BE2C (cell line): ENCODE results near the gene BCCIP.

Experiments used
- DNase-seq: peaks from one replicate; pipeline ENCODE4 v3.0.0-alpha.2; 2020
- H3K27me3 ChIP-seq: fragments of 250-450 bp; sonication (Bioruptor Pico); 2 replicates; pipeline ENCODE4 v1.5.1; 2020; ENCODE audit warnings: mild to moderate bottlenecking
- H3K36me3 ChIP-seq: fragments of 250-450 bp; sonication (Bioruptor Pico); 2 replicates; pipeline ENCODE4 v1.5.1; 2020; ENCODE audit warnings: mild to moderate bottlenecking
- H3K4me1 ChIP-seq: fragments of 250-450 bp; sonication (Bioruptor Pico); 2 replicates; pipeline ENCODE4 v1.5.1; 2020
- H3K4me3 ChIP-seq: 2 replicates; pipeline ENCODE4 v1.5.1; 2011; ENCODE audit warnings: low read depth, low read length
- H3K9me3 ChIP-seq: fragments of 250-450 bp; sonication (Bioruptor Pico); 2 replicates; pipeline ENCODE4 v1.5.1; 2020
- TF ChIP-seq, protein P1 (sequence below): IDR thresholded peaks from 2 replicates; pipeline ENCODE4 v1.5.1; 2012; ENCODE audit warnings: mild to moderate bottlenecking, low read depth, low read length

The BCCIP gene

DNA sequence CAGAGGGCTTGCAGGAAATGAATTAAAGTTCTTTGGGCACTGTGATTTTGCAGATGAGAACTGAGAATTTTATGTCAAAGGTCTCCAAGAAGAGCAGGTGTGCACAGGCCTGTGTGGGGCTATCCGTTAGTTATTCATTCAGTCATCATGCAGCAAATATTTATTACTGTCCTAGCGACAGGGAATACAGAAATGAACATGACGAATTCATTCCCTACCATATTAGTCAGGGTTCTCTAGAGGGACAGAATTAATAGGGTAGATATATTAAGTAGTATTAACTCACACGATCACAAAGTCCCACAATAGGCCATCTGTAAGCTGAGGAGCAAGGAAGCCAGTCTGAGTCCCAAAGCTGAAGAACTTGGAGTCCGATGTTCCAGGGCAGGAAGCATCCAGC is 44.8 kb upstream of the BCCIP start:
- Histone ChIP-seq H3K9me3 (no peaks in the 10 kb centered on the region), H3K36me3 (no peaks in the 10 kb centered on the region), H3K4me3 (no peak overlapping the region), H3K27me3 (no peaks in the 10 kb centered on the region), H3K4me1 (no peaks in the 10 kb centered on the region)
- no peak for DNase-seq
- TF ChIP-seq, protein P1, sequence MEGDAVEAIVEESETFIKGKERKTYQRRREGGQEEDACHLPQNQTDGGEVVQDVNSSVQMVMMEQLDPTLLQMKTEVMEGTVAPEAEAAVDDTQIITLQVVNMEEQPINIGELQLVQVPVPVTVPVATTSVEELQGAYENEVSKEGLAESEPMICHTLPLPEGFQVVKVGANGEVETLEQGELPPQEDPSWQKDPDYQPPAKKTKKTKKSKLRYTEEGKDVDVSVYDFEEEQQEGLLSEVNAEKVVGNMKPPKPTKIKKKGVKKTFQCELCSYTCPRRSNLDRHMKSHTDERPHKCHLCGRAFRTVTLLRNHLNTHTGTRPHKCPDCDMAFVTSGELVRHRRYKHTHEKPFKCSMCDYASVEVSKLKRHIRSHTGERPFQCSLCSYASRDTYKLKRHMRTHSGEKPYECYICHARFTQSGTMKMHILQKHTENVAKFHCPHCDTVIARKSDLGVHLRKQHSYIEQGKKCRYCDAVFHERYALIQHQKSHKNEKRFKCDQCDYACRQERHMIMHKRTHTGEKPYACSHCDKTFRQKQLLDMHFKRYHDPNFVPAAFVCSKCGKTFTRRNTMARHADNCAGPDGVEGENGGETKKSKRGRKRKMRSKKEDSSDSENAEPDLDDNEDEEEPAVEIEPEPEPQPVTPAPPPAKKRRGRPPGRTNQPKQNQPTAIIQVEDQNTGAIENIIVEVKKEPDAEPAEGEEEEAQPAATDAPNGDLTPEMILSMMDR: no peak

DNA sequence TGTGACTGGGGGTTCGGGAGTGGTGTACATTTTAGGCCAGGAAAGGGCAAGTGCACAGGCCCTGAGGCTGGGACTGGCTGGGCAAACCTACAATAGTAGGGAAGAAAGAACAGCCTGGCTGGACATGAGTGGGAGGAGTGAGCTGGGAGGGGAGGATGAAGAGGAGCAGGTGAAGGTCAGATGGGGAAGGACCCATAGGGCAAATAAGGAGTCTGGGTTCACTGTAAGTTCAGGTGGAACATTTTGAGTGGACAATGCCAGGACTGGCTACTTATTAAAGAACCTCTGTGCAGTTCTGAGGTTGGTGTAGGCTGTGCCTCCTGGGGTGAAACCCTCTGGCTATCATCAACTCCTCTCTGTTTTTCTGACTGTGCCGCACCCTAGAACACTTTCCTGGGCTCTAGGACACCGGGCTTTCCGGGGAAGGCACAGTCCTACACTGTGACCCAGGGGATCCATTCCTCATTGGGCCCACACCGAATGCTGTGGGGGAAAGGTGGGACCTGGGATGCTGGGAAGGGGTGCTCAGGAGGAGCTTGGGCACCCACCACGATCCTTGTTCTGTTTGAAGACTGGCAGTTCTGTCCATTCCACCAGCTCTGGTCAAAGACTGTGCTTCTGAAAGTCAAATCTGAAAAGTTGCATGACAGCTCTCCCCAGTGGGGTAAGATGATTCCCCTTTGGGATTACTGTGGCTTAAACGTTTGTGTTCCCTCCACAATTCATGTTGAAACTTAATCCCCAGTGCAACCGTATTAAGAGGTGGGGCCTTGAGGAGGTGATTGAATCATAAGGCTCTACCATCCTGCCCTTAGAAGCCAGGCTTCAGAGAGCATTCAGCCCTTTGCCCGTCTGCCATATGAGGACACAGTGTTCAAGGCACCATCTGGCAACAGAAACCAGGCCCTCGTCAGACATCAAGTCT is 43.7 kb upstream of the BCCIP start:
- no peaks in the 10 kb centered on the region for H3K9me3 ChIP-seq
- no peaks in the 10 kb centered on the region for H3K36me3 ChIP-seq
- no peaks in the 10 kb centered on the region for H3K4me1 ChIP-seq
- H3K4me3 ChIP-seq: no peak overlapping the region
- no peaks in the 10 kb centered on the region for H3K27me3 ChIP-seq
- no peak for DNase-seq
- TF ChIP-seq, protein P1: no peak

DNA sequence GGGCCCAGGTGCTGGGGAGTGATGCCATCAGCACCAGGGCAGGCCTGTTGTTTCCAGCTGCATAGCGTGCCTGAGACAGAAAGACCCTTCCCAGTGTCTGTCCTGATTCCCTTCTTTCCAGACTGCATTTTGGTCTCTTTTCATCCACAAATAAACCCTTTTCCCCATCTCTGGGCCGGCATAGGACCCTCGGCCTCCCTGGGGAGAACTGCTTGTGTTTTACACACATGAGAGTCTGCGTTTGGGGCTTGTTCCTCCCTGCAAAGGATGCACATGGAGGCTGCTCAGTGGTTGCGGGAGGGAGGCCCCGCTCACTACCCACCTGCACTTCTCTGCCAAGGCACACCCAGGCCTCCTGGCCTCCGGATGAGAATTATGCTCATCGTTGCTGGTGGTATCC is 42.0 kb upstream of the BCCIP start:
- Histone ChIP-seq H3K4me3 (no peak overlapping the region), H3K9me3 (no peaks in the 10 kb centered on the region), H3K36me3 (no peaks in the 10 kb centered on the region), H3K27me3 (no peaks in the 10 kb centered on the region), H3K4me1 (no peaks in the 10 kb centered on the region)
- TF ChIP-seq, protein P1: no peak
- DNase-seq: no peak

DNA sequence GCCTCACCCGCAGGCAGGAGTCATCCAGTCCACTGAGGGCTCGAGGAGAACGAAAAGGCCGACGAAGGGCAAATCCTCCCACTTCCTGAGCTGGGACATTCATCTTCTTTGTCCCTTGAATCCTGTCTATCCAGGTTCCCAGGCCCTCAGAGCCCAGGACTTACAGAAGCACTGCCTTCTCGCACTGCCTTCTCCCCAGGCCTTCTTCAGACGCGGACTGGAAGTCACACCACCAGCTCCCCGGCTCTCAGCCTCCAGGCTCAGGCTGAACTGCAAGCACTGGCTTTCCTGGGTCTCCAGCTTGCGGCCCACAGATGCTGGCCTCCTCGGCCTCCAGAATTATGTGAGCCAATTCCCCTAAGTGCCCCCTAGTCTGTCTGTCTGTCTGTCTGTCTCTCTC is 41.3 kb upstream of the BCCIP start:
- no peak overlapping the region for H3K4me3 ChIP-seq
- DNase-seq: no peak
- TF ChIP-seq, protein P1: no peak
- H3K36me3 ChIP-seq: no peaks in the 10 kb centered on the region
- H3K9me3 ChIP-seq: no peaks in the 10 kb centered on the region
- no peaks in the 10 kb centered on the region for H3K4me1 ChIP-seq
- no peaks in the 10 kb centered on the region for H3K27me3 ChIP-seq

DNA sequence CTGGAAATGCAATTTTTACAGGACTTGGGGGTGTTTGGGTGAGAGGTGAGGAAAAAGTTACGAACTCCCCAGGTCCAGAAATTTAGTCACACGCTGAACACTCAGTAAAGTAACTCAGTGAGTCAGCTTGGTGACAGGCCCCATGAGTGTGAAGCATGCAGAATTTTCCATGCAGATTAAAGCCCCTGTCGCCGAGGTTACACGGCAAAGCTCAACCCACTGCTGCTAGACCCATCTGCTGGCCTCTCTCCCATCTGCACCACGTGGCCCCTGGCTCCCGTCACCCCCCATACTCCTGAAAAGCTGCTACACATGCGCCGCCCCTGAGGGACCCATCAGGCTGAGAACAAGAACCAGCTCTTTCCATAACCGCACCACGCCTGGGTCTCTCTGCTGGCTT is 40.7 kb upstream of the BCCIP start:
- TF ChIP-seq, protein P1: no peak
- H3K4me3 ChIP-seq: no peak overlapping the region
- no peaks in the 10 kb centered on the region for H3K36me3 ChIP-seq
- no peaks in the 10 kb centered on the region for H3K4me1 ChIP-seq
- no peaks in the 10 kb centered on the region for H3K27me3 ChIP-seq
- H3K9me3 ChIP-seq: no peaks in the 10 kb centered on the region
- no peak for DNase-seq

DNA sequence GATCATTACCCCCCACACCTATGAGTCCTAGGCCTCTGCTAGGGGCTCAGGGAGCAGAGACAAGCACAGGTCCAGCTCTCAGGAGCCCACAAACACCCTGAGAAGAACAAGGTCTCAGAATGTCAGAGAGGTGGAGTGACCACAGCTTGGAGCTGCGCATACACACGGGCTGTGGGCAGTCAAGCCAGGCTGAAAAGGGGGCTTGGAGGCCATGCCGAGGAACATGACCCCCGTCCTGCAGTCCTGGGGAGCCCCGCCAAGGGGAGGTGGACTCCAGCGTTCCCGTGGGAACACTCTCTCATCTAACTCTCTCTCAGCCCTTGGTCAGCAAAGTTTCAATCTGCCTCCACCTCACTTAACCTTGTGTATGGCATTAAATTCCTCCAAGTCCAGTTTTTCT is 39.9 kb upstream of the BCCIP start:
- H3K27me3 ChIP-seq: no peaks in the 10 kb centered on the region
- TF ChIP-seq, protein P1: no peak
- no peak for DNase-seq
- no peaks in the 10 kb centered on the region for H3K4me1 ChIP-seq
- no peaks in the 10 kb centered on the region for H3K36me3 ChIP-seq
- H3K9me3 ChIP-seq: no peaks in the 10 kb centered on the region
- H3K4me3 ChIP-seq: no peak overlapping the region
